NT2/D1 (cell line): Measurements from ENCODE around the gene ADGRD1.
"Not testable (repeated sequence)": the region's sequence is repeated elsewhere in the genome, so short reads cannot be mapped to it uniquely, and the experiment has no call there.

Source experiments
- DNase-seq: peaks from one replicate; pipeline ENCODE4 v3.0.0-alpha.2; 2011; ENCODE audit warnings: low read depth, low spot score
- H3K27me3 ChIP-seq: 2 replicates; pipeline ENCODE4 v1.6.0; 2011; ENCODE audit warnings: mild to moderate bottlenecking; ENCODE audit not compliant: insufficient read length, insufficient read depth
- H3K36me3 ChIP-seq: 2 replicates; pipeline ENCODE4 v1.6.1; 2011; ENCODE audit warnings: mild to moderate bottlenecking, low read length, mixed read lengths; ENCODE audit not compliant: insufficient read depth, insufficient read length
- H3K4me1 ChIP-seq: 2 replicates; pipeline ENCODE4 v1.5.1; 2011; ENCODE audit not compliant: insufficient read depth, insufficient read length
- H3K4me3 ChIP-seq: 2 replicates; pipeline ENCODE4 v1.5.1; 2011; ENCODE audit warnings: low read depth; ENCODE audit not compliant: insufficient read length
- H3K9ac ChIP-seq: 2 replicates; pipeline ENCODE4 v1.6.0; 2011; ENCODE audit warnings: low read depth; ENCODE audit not compliant: insufficient read length
- H3K9me3 ChIP-seq: 2 replicates; pipeline ENCODE4 v1.5.1; 2011; ENCODE audit warnings: mild to moderate bottlenecking, low read length; ENCODE audit not compliant: insufficient read depth
- SUZ12 ChIP-seq: IDR thresholded peaks from 2 replicates; pipeline ENCODE4 v1.6.1; 2011; ENCODE audit not compliant: insufficient read length, insufficient read depth; ENCODE audit errors: extremely low read depth
- YY1 ChIP-seq: IDR thresholded peaks from 2 replicates; pipeline ENCODE4 v1.6.1; 2011; ENCODE audit not compliant: insufficient read length, insufficient read depth
- ZNF274 ChIP-seq: IDR thresholded peaks from 2 replicates; pipeline ENCODE4 v1.6.1; 2011; ENCODE audit warnings: mild to moderate bottlenecking, low read depth, low read length

Gene ADGRD1

GRCh38 chr12:131123817-131124216, 170.1 kb downstream of the ADGRD1 start:
- TF ChIP-seq SUZ12, result no peak
- TF ChIP-seq YY1, result no peak
- no peak for TF ChIP-seq ZNF274
- H3K4me3 ChIP-seq, result no peak overlapping the region
- no peak for DNase-seq
- no peaks in the 10 kb centered on the region for H3K36me3 ChIP-seq
- H3K27me3 ChIP-seq, result no peaks in the 10 kb centered on the region
- no peak overlapping the region for H3K9ac ChIP-seq
- no peaks in the 10 kb centered on the region for H3K4me1 ChIP-seq
- no peaks in the 10 kb centered on the region for H3K9me3 ChIP-seq

- Histone ChIP-seq H3K36me3 (no peaks in the 10 kb centered on the region), H3K4me3 (no peak overlapping the region), H3K4me1 (peaks cover 1% of the 10 kb centered on the region), H3K9ac (no peak overlapping the region), H3K27me3 (no peaks in the 10 kb centered on the region), H3K9me3 (no peaks in the 10 kb centered on the region)
- no peak for DNase-seq
- TF ChIP-seq SUZ12 (no peak), YY1 (no peak), ZNF274 (no peak)
Measured at GRCh38 chr12:131124487-131125280, 171.0 kb downstream of the ADGRD1 start.

GRCh38 chr12:131126662-131127173, 173.0 kb downstream of the ADGRD1 start:
- Histone ChIP-seq H3K27me3 (no peaks in the 10 kb centered on the region), H3K9ac (no peak overlapping the region), H3K9me3 (no peaks in the 10 kb centered on the region), H3K4me1 (peaks cover 8% of the 10 kb centered on the region), H3K36me3 (no peaks in the 10 kb centered on the region), H3K4me3 (no peak overlapping the region)
- DNase-seq, result no peak
- TF ChIP-seq ZNF274 (no peak), SUZ12 (no peak), YY1 (no peak)

- no peak overlapping the region for H3K4me3 ChIP-seq
Measured at GRCh38 chr12:131128556-131128955, 174.8 kb downstream of the ADGRD1 start.

GRCh38 chr12:131128966-131129619, 175.4 kb downstream of the ADGRD1 start:
- peaks cover 13% of the 10 kb centered on the region for H3K4me1 ChIP-seq
- H3K9ac ChIP-seq, DNase-seq, H3K36me3 ChIP-seq, H3K27me3 ChIP-seq, H3K9me3 ChIP-seq, H3K4me3 ChIP-seq: not testable (repeated sequence)

More at GRCh38 chr12:131128556-131128955, 174.8 kb downstream of the ADGRD1 start:
- Histone ChIP-seq H3K9me3 (no peaks in the 10 kb centered on the region), H3K27me3 (peaks cover 3% of the 10 kb centered on the region), H3K36me3 (no peaks in the 10 kb centered on the region), H3K9ac (no peak overlapping the region), H3K4me1 (peaks cover 13% of the 10 kb centered on the region)
- DNase-seq, result no peak
- no peak for TF ChIP-seq ZNF274
- no peak for TF ChIP-seq SUZ12
- TF ChIP-seq YY1, result no peak

- peaks cover 3% of the 10 kb centered on the region for H3K27me3 ChIP-seq
Measured at GRCh38 chr12:131129839-131130238, 176.1 kb downstream of the ADGRD1 start.

GRCh38 chr12:131130311-131130911, 176.7 kb downstream of the ADGRD1 start:
- no peak for DNase-seq
- no peak for TF ChIP-seq ZNF274
- no peak for TF ChIP-seq YY1
- no peak for TF ChIP-seq SUZ12

More at GRCh38 chr12:131129839-131130238, 176.1 kb downstream of the ADGRD1 start:
- no peaks in the 10 kb centered on the region for H3K36me3 ChIP-seq
- H3K4me3 ChIP-seq, result no peak overlapping the region
- no peak overlapping the region for H3K9ac ChIP-seq
- no peak for TF ChIP-seq YY1
- TF ChIP-seq ZNF274, result no peak
- TF ChIP-seq SUZ12, result no peak
- no peaks in the 10 kb centered on the region for H3K9me3 ChIP-seq
- no peak for DNase-seq
- peaks cover 13% of the 10 kb centered on the region for H3K4me1 ChIP-seq

More at GRCh38 chr12:131130311-131130911, 176.7 kb downstream of the ADGRD1 start:
- peaks cover 3% of the 10 kb centered on the region for H3K27me3 ChIP-seq
- H3K9me3 ChIP-seq, result no peaks in the 10 kb centered on the region
- H3K36me3 ChIP-seq, result no peaks in the 10 kb centered on the region
- no peak overlapping the region for H3K9ac ChIP-seq
- no peak overlapping the region for H3K4me3 ChIP-seq
- peaks cover 13% of the 10 kb centered on the region for H3K4me1 ChIP-seq
